Hepatocyte (in vitro differentiated cells): ENCODE results near the gene VKORC1L1.

Experiments
- EZH2 ChIP-seq: fragments of 200-600 bp; sonication (generic); IDR thresholded peaks from 2 replicates; pipeline ENCODE4 v1.6.1; 2016; ENCODE audit warnings: antibody characterized with exemption, mild to moderate bottlenecking, borderline replicate concordance
- EZH2phosphoT487 ChIP-seq: fragments of 200-600 bp; sonication (generic); IDR thresholded peaks from one replicate; pipeline ENCODE4 v1.6.1; 2018; ENCODE audit warnings: antibody characterized with exemption, mild to moderate bottlenecking, low read depth, moderate library complexity; ENCODE audit not compliant: unreplicated experiment, severe bottlenecking

GRCh38 chr7:65960351-65961074 lies 87.6 kb downstream of the VKORC1L1 start:
- TF ChIP-seq EZH2phosphoT487: no peak
- TF ChIP-seq EZH2: no peak
